ENCODE data around the gene PPP3CA.
"Not testable (repeated sequence)": the region's sequence is repeated elsewhere in the genome, so short reads cannot be mapped to it uniquely, and the experiment has no call there.

The PPP3CA gene

DNA sequence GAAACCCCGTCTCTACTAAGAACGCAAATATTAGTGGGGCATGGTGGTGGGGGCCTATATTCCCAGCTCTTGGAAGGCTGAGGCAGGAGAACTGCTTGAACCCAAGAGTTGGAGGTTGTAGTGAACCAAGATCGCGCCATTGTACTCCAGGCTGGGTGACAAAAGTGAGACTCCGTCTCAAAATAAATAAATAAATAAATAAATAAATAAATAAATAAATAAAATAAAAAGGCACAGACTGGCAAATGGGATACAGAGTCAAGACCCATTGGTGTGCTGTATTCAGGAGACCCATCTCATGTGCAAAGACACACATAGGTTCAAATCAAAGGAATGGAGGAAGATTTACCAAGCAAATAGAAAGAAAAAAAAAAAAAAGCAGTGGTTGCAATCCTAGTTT lies 216.3 kb downstream of the PPP3CA start:
- not testable (repeated sequence) for DNase-seq

DNA sequence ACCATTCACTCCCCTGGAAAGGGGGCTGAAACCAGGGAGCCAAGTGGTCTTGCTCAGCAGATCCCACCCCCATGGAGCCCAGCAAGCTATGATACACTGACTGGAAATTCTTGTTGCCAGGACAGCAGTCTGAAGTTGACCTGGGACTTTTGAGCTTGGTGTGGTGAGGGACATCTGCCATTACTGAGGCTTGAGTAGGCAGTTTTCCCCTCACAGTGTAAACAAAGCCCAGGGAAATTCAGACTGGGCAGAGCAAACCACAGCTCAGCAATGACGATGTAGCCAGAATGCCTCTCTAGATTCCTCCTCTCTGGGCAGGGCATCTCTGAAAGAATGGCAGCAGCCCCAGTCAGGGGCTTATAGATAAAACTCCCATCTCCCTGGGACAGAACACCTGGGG lies 218.4 kb downstream of the PPP3CA start:
- not testable (repeated sequence) for DNase-seq

DNA sequence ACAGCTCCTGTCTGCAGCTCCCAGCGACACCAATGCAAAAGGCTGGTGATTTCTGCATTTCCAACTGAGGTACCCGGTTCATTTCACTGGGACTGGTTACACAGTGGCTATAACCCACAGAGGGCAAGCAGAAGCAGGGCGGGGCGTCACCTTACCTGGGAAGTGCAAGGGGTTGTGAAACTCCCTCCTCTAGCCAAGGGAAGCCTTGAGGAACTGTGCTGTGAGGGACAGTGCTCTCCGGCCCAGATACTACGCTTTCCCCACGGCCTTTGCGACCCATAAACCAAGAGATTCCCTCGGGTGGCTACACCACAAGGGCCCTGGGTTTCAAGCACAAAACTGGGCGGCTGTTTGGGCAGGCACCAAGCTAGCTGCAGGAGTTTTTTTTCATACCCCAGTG lies 218.9 kb downstream of the PPP3CA start:
- no peak for DNase-seq

DNA sequence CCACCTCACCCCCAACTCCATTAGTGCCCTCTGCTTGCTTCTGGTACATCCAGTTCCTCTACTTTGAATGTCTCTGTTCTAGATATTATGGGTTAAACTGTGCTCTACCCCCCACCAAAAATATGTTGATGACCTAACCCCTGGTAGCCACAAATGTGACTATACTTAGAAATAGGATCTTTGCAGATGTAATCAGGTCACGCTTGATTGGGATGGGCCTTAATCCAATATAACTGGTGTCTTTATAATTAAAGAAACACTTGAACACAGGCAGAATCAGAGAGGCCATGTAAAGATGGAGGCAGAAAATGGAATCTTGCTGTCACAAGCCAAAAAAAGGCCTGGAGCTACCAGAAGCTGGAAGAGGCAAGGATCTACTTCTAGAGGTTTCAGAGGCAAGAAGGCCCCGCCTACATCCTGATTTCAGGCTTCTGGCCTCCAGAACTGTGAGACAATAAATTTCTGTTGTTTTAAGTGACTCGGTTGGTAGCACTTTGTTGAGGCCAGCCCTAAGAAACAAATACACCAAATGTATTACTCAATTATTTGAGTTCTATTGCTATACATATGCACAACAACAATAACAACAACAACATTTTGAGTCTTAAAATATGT lies 220.0 kb downstream of the PPP3CA start:
- no peak for DNase-seq

DNA sequence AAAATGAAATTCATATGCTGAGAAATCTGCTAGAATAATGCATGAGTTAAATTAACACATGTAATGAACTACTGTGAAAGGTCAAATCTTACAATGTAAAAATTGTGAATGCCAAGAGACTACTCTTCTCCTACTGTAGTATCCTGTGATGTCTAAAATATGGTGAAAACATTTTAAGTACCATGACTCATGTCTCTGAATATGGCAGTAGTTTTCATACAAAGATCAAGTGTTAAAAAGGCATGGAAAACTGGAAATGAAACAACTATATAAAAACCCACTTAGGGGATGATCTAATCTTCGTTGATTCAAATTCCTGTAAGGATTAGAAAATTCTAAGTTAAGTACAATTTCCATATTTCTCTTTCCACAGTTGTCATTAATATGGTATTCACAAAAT lies 221.3 kb downstream of the PPP3CA start:
- no peak for DNase-seq

GRCh38 chr4:101125045-101125942 lies 222.0 kb downstream of the PPP3CA start:
- DNase-seq = no peak

DNA sequence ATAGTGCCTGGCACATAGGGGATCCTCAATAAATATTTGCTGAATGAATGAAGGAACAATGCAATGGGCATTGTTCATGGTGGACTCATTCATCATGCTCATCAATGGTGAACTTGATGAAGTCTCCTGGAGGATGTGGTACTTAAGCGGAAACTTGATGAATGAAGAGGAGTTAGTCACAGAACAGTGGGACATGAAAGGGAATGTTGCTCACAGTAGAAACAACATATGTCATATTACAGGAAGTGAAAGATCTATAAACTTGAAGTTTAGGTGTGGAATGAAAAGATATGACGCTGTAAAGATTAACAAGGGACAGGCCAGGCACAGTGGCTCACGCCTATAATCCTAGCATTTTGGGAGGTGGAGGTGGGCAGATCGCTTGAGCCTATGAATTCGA lies 224.1 kb downstream of the PPP3CA start:
- DNase-seq = no peak

GRCh38 chr4:101122019-101122418 lies 225.3 kb downstream of the PPP3CA start:
- DNase-seq = no peak

DNA sequence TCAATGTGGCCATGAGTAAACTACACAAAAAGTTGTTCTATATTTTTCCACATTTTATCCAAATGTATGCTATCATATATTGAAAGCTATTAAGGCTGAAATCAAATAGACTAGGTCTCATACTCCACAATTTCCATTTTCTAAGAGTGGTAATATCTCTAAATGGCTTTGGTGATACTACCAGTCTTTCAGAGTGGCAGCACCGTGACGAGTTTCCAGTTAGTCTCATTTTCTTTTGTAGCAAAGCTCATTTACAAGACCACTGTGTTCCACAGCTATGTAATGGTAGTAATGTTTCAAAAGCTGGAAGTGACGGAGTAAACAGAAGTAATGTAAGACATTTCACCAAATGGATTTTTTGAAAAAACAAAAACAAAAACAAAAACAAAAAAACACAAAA lies 228.2 kb downstream of the PPP3CA start:
- no peak for DNase-seq

GRCh38 chr4:101118617-101119016 lies 228.7 kb downstream of the PPP3CA start:
- DNase-seq = no peak

- no peak for DNase-seq
Measured at GRCh38 chr4:101115887-101116286, 231.4 kb downstream of the PPP3CA start.

GRCh38 chr4:101114936-101115372 lies 232.4 kb downstream of the PPP3CA start:
- DNase-seq = no peak

- no peak for DNase-seq
Measured at GRCh38 chr4:101104312-101105052, 242.8 kb downstream of the PPP3CA start.

- no peak for DNase-seq
Measured at GRCh38 chr4:101103381-101104142, 243.8 kb downstream of the PPP3CA start.

DNA sequence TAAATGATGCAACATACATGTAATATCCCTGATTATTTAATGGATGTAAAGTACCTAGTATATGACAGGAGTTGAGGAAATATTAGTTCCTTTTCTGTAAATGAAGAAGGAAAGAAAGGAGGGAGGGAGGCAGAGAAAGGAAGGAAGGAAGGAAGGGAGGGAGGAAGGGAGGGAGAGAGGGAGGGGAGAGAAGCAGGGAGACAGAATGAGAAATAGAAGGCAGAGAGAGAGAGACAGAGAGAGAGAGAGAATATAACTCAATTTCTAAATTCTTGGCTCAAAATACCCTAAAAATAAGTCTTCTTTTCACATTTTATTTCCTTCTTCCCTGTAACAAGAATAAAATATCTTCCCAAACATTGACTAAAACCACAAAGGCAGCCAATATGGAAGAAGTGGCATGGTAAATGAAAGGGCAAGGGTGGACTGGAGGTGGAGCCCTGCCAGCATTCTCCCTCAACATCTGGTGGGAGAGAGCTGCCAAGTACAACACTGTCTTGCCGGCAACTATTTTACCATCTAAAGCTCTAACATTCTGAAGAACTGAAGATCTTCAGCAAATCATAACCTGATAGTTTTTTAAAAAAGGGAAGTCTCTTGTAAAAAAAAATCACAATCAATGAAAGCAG lies 245.1 kb downstream of the PPP3CA start:
- DNase-seq = no peak

- DNase-seq = no peak
Measured at GRCh38 chr4:101101072-101101471, 246.3 kb downstream of the PPP3CA start.

GRCh38 chr4:101098666-101099400 lies 248.5 kb downstream of the PPP3CA start:
- DNase-seq = no peak

DNA sequence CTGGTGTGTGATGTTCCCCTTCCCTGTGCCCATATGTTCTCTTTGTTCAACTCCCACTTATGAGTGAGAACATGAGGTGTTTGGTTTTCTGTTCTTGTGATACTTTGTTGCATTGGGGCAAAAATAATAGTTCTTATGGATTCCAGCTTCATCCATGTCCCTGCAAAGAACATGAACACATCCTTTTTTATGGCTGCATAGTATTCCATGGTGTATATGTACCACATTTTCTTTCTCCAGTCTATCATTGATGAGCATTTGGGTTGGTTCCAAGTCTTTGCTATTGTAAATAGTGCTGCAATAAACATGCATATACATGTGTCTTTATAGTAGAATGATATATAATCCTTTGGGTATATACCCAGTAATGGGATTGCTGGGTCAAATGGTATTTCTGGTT lies 254.7 kb downstream of the PPP3CA start:
- not testable (repeated sequence) for DNase-seq

GRCh38 chr4:101089168-101089567 lies 258.2 kb downstream of the PPP3CA start:
- DNase-seq = no peak

DNA sequence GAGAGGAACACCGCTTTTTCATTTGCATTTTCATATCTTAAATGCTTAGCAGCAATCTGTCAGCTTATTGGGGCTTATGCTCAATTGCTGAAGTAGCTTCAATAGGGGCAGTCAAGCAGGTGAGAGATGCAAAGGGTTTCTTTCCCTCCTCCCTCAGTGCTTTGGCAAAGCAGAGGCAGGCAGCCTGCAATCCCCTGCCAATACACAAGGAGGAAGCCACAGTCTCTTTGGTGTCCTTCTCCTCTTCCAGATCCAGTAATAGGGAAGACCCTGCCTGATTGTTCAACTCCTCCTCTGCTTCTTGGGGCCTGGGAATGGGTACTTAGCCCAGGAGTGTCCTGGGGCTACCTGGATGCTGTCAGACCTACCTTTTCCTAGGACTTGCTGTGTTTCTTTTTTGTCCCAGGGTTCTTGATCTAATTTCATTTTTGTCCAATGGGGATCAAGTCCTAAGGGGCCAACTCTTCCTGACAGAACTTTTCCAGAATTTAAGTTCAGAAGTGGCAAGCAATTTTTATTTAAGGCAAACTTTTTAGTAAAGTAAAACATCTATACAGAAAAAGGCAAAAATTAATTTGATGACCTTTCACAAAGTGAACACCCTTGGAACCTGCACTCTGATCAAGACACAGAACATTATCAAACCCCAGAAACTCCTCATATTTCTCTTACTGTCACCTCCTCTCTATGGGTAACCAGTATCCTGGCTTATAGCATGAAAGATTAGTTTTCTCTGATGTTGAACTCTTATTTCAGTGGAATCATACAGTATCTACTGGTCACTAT lies 260.3 kb downstream of the PPP3CA start:
- DNase-seq = no peak

- DNase-seq = no peak
Measured at GRCh38 chr4:101083131-101083530, 264.2 kb downstream of the PPP3CA start.

All from activated CD4-positive, alpha-beta T cell treated with anti-CD3 and anti-CD28 coated beads for 1 hour (primary cell).